HepG2 (cell line): ENCODE data around the gene AMBRA1. TPM values are rescaled to one million over a fixed set of nuclear protein-coding genes. Genes with fewer than 3 reads are reported as not detected.

ENCODE experiments used
- GPN1 ChIP-seq: sonication (generic); formaldehyde crosslinking; IDR thresholded peaks from 2 replicates; pipeline ENCODE4 v1.5.1; 2020; ENCODE audit warnings: missing genetic modification reagents, borderline replicate concordance
- HDAC6 ChIP-seq: fragments of 200-600 bp; sonication (generic); IDR thresholded peaks from 2 replicates; pipeline ENCODE4 v1.7.0; 2017; ENCODE audit warnings: mild to moderate bottlenecking, antibody characterized with exemption, low read length, low read depth
- HNF1A ChIP-seq, 2 experiments: sonication (generic) in 1 of 2; formaldehyde crosslinking in 1 of 2; IDR thresholded peaks; 2 replicates each; pipeline versions ENCODE4 v1.4.0 to v1.6.1; 2016 to 2020; ENCODE audit warnings: borderline replicate concordance in 1 of 2, low read depth in 1 of 2, mild to moderate bottlenecking in 1 of 2, missing genetic modification reagents in 1 of 2
- HNRNPL ChIP-seq: fragments of 200-400 bp; formaldehyde crosslinking; IDR thresholded peaks from 2 replicates; pipeline ENCODE4 v1.6.1; 2017; ENCODE audit warnings: mild to moderate bottlenecking, low read depth, low read length
- IKZF5 ChIP-seq: IDR thresholded peaks from 2 replicates; pipeline ENCODE4 v1.6.1; 2018; ENCODE audit warnings: missing genetic modification reagents, mild to moderate bottlenecking, missing compliant biosample characterization
- MAX ChIP-seq: IDR thresholded peaks from 2 replicates; pipeline ENCODE4 v1.6.1; 2012; ENCODE audit warnings: inconsistent platforms
- MTA1 ChIP-seq: sonication (generic); formaldehyde crosslinking; IDR thresholded peaks from 2 replicates; pipeline ENCODE4 v1.4.0; 2020; ENCODE audit warnings: missing genetic modification reagents, mild to moderate bottlenecking, borderline replicate concordance
- PATZ1 ChIP-seq: sonication (generic); formaldehyde crosslinking; IDR thresholded peaks from 2 replicates; pipeline ENCODE4 v1.4.0; 2020; ENCODE audit warnings: missing genetic modification reagents
- RFXAP ChIP-seq: sonication (generic); formaldehyde crosslinking; IDR thresholded peaks from 2 replicates; pipeline ENCODE4 v1.4.0; 2020; ENCODE audit warnings: missing genetic modification reagents, borderline replicate concordance
- SATB2 ChIP-seq: sonication (generic); formaldehyde crosslinking; IDR thresholded peaks from 2 replicates; pipeline ENCODE4 v1.5.0; 2020; ENCODE audit warnings: missing genetic modification reagents
- TEAD3 ChIP-seq: optimal IDR thresholded peaks from 2 replicates; pipeline ENCODE3; 2016; ENCODE audit warnings: borderline replicate concordance
- THAP8 ChIP-seq: sonication (generic); formaldehyde crosslinking; IDR thresholded peaks from 2 replicates; pipeline ENCODE4 v1.5.1; 2020; ENCODE audit warnings: missing genetic modification reagents, mild to moderate bottlenecking, borderline replicate concordance
- TOE1 ChIP-seq: sonication (generic); formaldehyde crosslinking; IDR thresholded peaks from 2 replicates; pipeline ENCODE4 v1.4.0; 2020; ENCODE audit warnings: mild to moderate bottlenecking, missing genetic modification reagents
- ZBTB33 ChIP-seq: sonication (generic); formaldehyde crosslinking; IDR thresholded peaks from 2 replicates; pipeline ENCODE4 v1.4.0; 2020; ENCODE audit warnings: missing genetic modification reagents
- ZBTB38 ChIP-seq: sonication (generic); formaldehyde crosslinking; IDR thresholded peaks from 2 replicates; pipeline ENCODE4 v1.5.1; 2020; ENCODE audit warnings: mild to moderate bottlenecking, missing genetic modification reagents
- ZNF784 ChIP-seq: sonication (generic); formaldehyde crosslinking; IDR thresholded peaks from 2 replicates; pipeline ENCODE4 v1.5.1; 2020; ENCODE audit warnings: missing genetic modification reagents, mild to moderate bottlenecking, borderline replicate concordance
- polyA plus RNA-seq, 8 experiments: library from polyadenylated mRNA; depleted of rRNA in 3 of 8; stranded (reverse) in 7 of 8; unstranded in 1 of 8; fragments of >200 nt; fragmentation: Illumina TruSeq in 4 of 8; extraction: Trizol in 4 of 8; gene quantifications; 2 replicates each; pipeline versions ENCODE4 v1.2.1 to v1.2.3, GENCODE V29; 2011 to 2016; ENCODE audit warnings: low read depth in 4 of 8, missing spikeins in 1 of 8, mixed read lengths in 1 of 8; ENCODE audit not compliant: insufficient read depth in 1 of 8
- total RNA-seq, 5 experiments: library from RNA; depleted of rRNA; stranded (reverse); fragments of >200 nt; fragmentation: Illumina TruSeq; extraction: Trizol; gene quantifications; 2 replicates each; pipeline ENCODE4 v1.2.3, GENCODE V29; 2016; ENCODE audit warnings: low read depth in 1 of 5

AMBRA1 gene
- total and polyA plus RNA-seq, 2 of the 13 experiments (the other 11 are each of a cell fraction or from before 2014, with no cell fraction given): 15.7 to 26.0 TPM

- TF ChIP-seq HNF1A (IDR thresholded peaks at IDR 0.05; ENCODE audit: low read depth) (no peak), HNF1A (CRISPR knock-in tag; IDR thresholded peaks at IDR 0.05; ENCODE audit: borderline replicate concordance) (no peak), ZNF784 (CRISPR knock-in tag) (no peak), IKZF5 (peak; percentile 20; the same call in 1 of the 2 replicates), MAX (0 out of 2 replicates have a peak, but pooled peaks have one; percentile 28), GPN1 (no peak), THAP8 (peak; percentile 66; the same call in 1 of the 2 replicates), PATZ1 (CRISPR knock-in tag) (peak; percentile 21; the same call in 1 of the 2 replicates), SATB2 (CRISPR knock-in tag) (no peak), HNRNPL (peak; percentile 51; the same call in 1 of the 2 replicates), ZBTB33 (CRISPR knock-in tag) (peak; percentile 98), ZBTB38 (peak; percentile 81), HDAC6 (no peak), TEAD3 (peak; percentile 55), MTA1 (0 out of 2 replicates have a peak, but pooled peaks have one; percentile 14), TOE1 (CRISPR knock-in tag) (no peak), RFXAP (CRISPR knock-in tag) (no peak)
These were observed 224.2 kb downstream of the AMBRA1 start (continued) for GRCh38 chr11:46369458-46370152.
